ENCODE results near the gene FTO. TPM values are rescaled to one million over a fixed set of nuclear protein-coding genes. Genes with fewer than 3 reads are reported as not detected.
"Not testable (repeated sequence)": the region's sequence is repeated elsewhere in the genome, so short reads cannot be mapped to it uniquely, and the experiment has no call there.

Gene FTO
- total RNA-seq, 4 donors from 2014 or later: 102 to 138 (median 130) TPM

- H3K4me1 ChIP-seq: no peaks in the 10 kb centered on the region
- ATAC-seq: no peak
- no peak overlapping the region for H3K27ac ChIP-seq
- WGBS, 2 donors (ENCODE audit: low coverage in 1 of 2): 89 to 97% methylated on average over 2 of the region's 2 CpGs
- TF ChIP-seq CTCF (IDR thresholded peaks at IDR 0.05): no peak
- TF ChIP-seq EP300 (IDR thresholded peaks at IDR 0.05): no peak
- no peak for TF ChIP-seq POLR2AphosphoS5 (IDR thresholded peaks at IDR 0.05)
- no peak for TF ChIP-seq POLR2A (IDR thresholded peaks at IDR 0.05)
- H3K27me3 ChIP-seq: no peaks in the 10 kb centered on the region
- H3K4me3 ChIP-seq: no peak overlapping the region
- peaks cover 0 to 16% of the 10 kb centered on the region in 2 donors for H3K36me3 ChIP-seq
- H3K9me3 ChIP-seq: no peaks in the 10 kb centered on the region
These were observed 13.2 kb upstream of the FTO start for GRCh38 chr16:53690771-53691170.

- no peak for ATAC-seq
- TF ChIP-seq POLR2AphosphoS5 (IDR thresholded peaks at IDR 0.05) (no peak), POLR2A (IDR thresholded peaks at IDR 0.05) (no peak), CTCF (IDR thresholded peaks at IDR 0.05) (no peak), EP300 (IDR thresholded peaks at IDR 0.05) (no peak)
These were observed 11.8 kb upstream of the FTO start for GRCh38 chr16:53692146-53692545.

GRCh38 chr16:53693320-53693719, 10.6 kb upstream of the FTO start:
- H3K27me3 ChIP-seq: no peaks in the 10 kb centered on the region
- H3K27ac ChIP-seq: no peak overlapping the region
- no peak for TF ChIP-seq EP300 (IDR thresholded peaks at IDR 0.05)
- no peak for TF ChIP-seq CTCF (IDR thresholded peaks at IDR 0.05)
- TF ChIP-seq POLR2A (IDR thresholded peaks at IDR 0.05): no peak
- no peak for TF ChIP-seq POLR2AphosphoS5 (IDR thresholded peaks at IDR 0.05)
- H3K4me1 ChIP-seq: no peaks in the 10 kb centered on the region
- H3K36me3 ChIP-seq: peaks cover 0 to 14% of the 10 kb centered on the region in 2 donors
- H3K9me3 ChIP-seq: no peaks in the 10 kb centered on the region
- ATAC-seq: no peak
- 83% methylated on average over 5 of the region's 5 CpGs for WGBS, 2 donors (ENCODE audit: low coverage in 1 of 2)
- no peak overlapping the region for H3K4me3 ChIP-seq

More at GRCh38 chr16:53692146-53692545, 11.8 kb upstream of the FTO start:
- WGBS, 2 donors (ENCODE audit: low coverage in 1 of 2): 95 to 96% methylated on average over 5 of the region's 5 CpGs
- Histone ChIP-seq H3K27me3 (no peaks in the 10 kb centered on the region), H3K27ac (no peak overlapping the region), H3K4me3 (no peak overlapping the region), H3K36me3 (peaks cover 0 to 14% of the 10 kb centered on the region in 2 donors), H3K4me1 (no peaks in the 10 kb centered on the region), H3K9me3 (no peaks in the 10 kb centered on the region)

GRCh38 chr16:53695070-53695469, 8.9 kb upstream of the FTO start:
- TF ChIP-seq POLR2AphosphoS5 (IDR thresholded peaks at IDR 0.05): no peak
- TF ChIP-seq CTCF (IDR thresholded peaks at IDR 0.05): no peak
- no peak for TF ChIP-seq POLR2A (IDR thresholded peaks at IDR 0.05)
- no peak for TF ChIP-seq EP300 (IDR thresholded peaks at IDR 0.05)
- ATAC-seq: no peak
- WGBS, 2 donors (ENCODE audit: low coverage in 1 of 2): 89% methylated on average over 1 of the region's 1 CpG; no CpG with 5 or more reads in 1 of the 2 donors

GRCh38 chr16:53698271-53698670, 5.7 kb upstream of the FTO start:
- H3K27me3 ChIP-seq, ATAC-seq, H3K36me3 ChIP-seq, H3K27ac ChIP-seq, H3K4me3 ChIP-seq, H3K4me1 ChIP-seq, H3K9me3 ChIP-seq: not testable (repeated sequence)
- WGBS, 2 donors (ENCODE audit: low coverage in 1 of 2): no CpG with 5 or more reads among the region's 31 CpGs

More at GRCh38 chr16:53695070-53695469, 8.9 kb upstream of the FTO start:
- Histone ChIP-seq H3K27ac (no peak overlapping the region), H3K36me3 (peaks cover 0 to 14% of the 10 kb centered on the region in 2 donors), H3K9me3 (no peaks in the 10 kb centered on the region), H3K27me3 (no peaks in the 10 kb centered on the region), H3K4me3 (no peak overlapping the region), H3K4me1 (no peaks in the 10 kb centered on the region)
